Endothelial cell of umbilical vein (primary cell): ENCODE data around the gene PPP1R3E. TPM values are rescaled to one million over a fixed set of nuclear protein-coding genes. Genes with fewer than 3 reads are reported as not detected.

ENCODE experiments used
- BruUV-seq: library from RNA; stranded (reverse); fragments of 400-500 nt; replicated peaks from 2 replicates; lab custom pipeline; 2021; lab: Mats Ljungman, UMichigan
- CTCF ChIA-PET: fragments of 300-600, 350-600 bp; sonication (Branson Sonifier 250); formaldehyde crosslinking; loops from one replicate; lab custom pipeline; 2021; ENCODE audit warnings: antibody characterized with exemption, inconsistent platforms; lab: Charles Lee
- POLR2A ChIA-PET: fragments of 300-600, 350-600 bp; sonication (Branson Sonifier 250); formaldehyde crosslinking; loops from one replicate; lab custom pipeline; 2021; ENCODE audit warnings: antibody characterized with exemption, inconsistent platforms; lab: Charles Lee
- DNase-seq: peaks from one replicate; pipeline ENCODE4 v3.0.0-alpha.2; 2011; ENCODE audit warnings: low read depth, low spot score
- FAIRE-seq: peaks from 2 replicates; lab custom pipeline; 2011; peaks lifted over from hg19 to GRCh38; lab: Jason Lieb, UNC
- H2AFZ ChIP-seq: 2 replicates; pipeline ENCODE4 v1.6.0; 2012; ENCODE audit warnings: low read depth, low read length, control low read depth, inconsistent platforms
- H3K27ac ChIP-seq: 2 replicates; pipeline ENCODE4 v1.5.1; 2011; ENCODE audit warnings: low read depth, mild to moderate bottlenecking, control low read depth, low read length, moderate library complexity; ENCODE audit not compliant: insufficient read depth
- H3K27me3 ChIP-seq, 2 experiments: 2 replicates each; pipeline versions ENCODE4 v1.6.0 to v1.6.1; 2011; ENCODE audit warnings: low read length in 2 of 2, mixed read lengths in 1 of 2; ENCODE audit not compliant: control insufficient read depth in 2 of 2, insufficient read depth in 2 of 2
- H3K36me3 ChIP-seq, 2 experiments: 2 replicates in 1 of 2; 3 replicates in 1 of 2; pipeline ENCODE4 v1.5.1; 2011; ENCODE audit warnings: low read length in 2 of 2, mild to moderate bottlenecking in 1 of 2, moderate library complexity in 1 of 2; ENCODE audit not compliant: control insufficient read depth in 2 of 2, insufficient read depth in 2 of 2; ENCODE audit errors: extremely low read depth in 1 of 2
- H3K4me1 ChIP-seq: 3 replicates; pipeline ENCODE4 v1.5.1; 2011; ENCODE audit warnings: mild to moderate bottlenecking, low read length; ENCODE audit not compliant: control insufficient read depth, insufficient read depth; ENCODE audit errors: extremely low read depth
- H3K4me2 ChIP-seq: 2 replicates; pipeline ENCODE4 v1.6.1; 2011; ENCODE audit warnings: low read length, control low read depth, mixed read lengths; ENCODE audit not compliant: insufficient read depth
- H3K4me3 ChIP-seq, 3 experiments: fragments of 200-600 bp in 1 of 3; sonication (generic), shearing (Covaris generic) in 1 of 3; replicated peaks in 1 of 3; 2 replicates each; pipeline ENCODE4 v1.5.1; 2011 to 2016; ENCODE audit warnings: control low read depth in 3 of 3, low read length in 3 of 3, mild to moderate bottlenecking in 2 of 3, inconsistent platforms in 1 of 3, low read depth in 1 of 3, moderate library complexity in 1 of 3; ENCODE audit not compliant: insufficient read depth in 1 of 3
- H3K79me2 ChIP-seq: 2 replicates; pipeline ENCODE4 v1.6.0; 2012; ENCODE audit warnings: low read length, inconsistent platforms; ENCODE audit not compliant: control insufficient read depth, insufficient read depth
- H3K9ac ChIP-seq: replicated peaks from 2 replicates; pipeline ENCODE3; 2011; ENCODE audit warnings: low read length, control low read depth; ENCODE audit not compliant: insufficient read depth; ENCODE audit errors: extremely low read depth
- H3K9me1 ChIP-seq: replicated peaks from 3 replicates; pipeline ENCODE4 v1.6.0; 2011; ENCODE audit warnings: mild to moderate bottlenecking, low read length; ENCODE audit not compliant: control insufficient read depth, insufficient read depth; ENCODE audit errors: extremely low read depth
- H3K9me3 ChIP-seq: replicated peaks from 2 replicates; pipeline ENCODE4 v1.5.1; 2012; ENCODE audit warnings: low read length, inconsistent platforms; ENCODE audit not compliant: control insufficient read depth, insufficient read depth
- H4K20me1 ChIP-seq: replicated peaks from 2 replicates; pipeline ENCODE3; 2011; ENCODE audit warnings: mild to moderate bottlenecking, low read length; ENCODE audit not compliant: control insufficient read depth, insufficient read depth; ENCODE audit errors: extremely low read depth
- EZH2 ChIP-seq: IDR thresholded peaks from 2 replicates; pipeline ENCODE4 v1.6.1; 2012; ENCODE audit warnings: borderline replicate concordance, low read depth, mild to moderate bottlenecking, moderate library complexity, low read length, inconsistent platforms; ENCODE audit not compliant: severe bottlenecking
- FOS ChIP-seq: IDR thresholded peaks from 2 replicates; pipeline ENCODE4 v1.6.1; 2011; ENCODE audit warnings: mild to moderate bottlenecking, low read length, moderate library complexity, borderline replicate concordance; ENCODE audit not compliant: insufficient read depth
- GATA2 ChIP-seq: IDR thresholded peaks from 2 replicates; pipeline ENCODE4 v1.7.0; 2011; ENCODE audit warnings: low read depth, mild to moderate bottlenecking, moderate library complexity, mixed read lengths, low read length; ENCODE audit not compliant: insufficient read length, insufficient read depth
- JUN ChIP-seq: IDR thresholded peaks from 2 replicates; pipeline ENCODE4 v1.6.1; 2011; ENCODE audit warnings: borderline replicate concordance, low read depth; ENCODE audit not compliant: insufficient read length, insufficient read depth
- MYC ChIP-seq: IDR thresholded peaks from one replicate; pipeline ENCODE4 v1.6.1; 2011; ENCODE audit warnings: mild to moderate bottlenecking, low read depth, low read length
- POLR2A ChIP-seq: IDR thresholded peaks from 2 replicates; pipeline ENCODE4 v1.6.1; 2012; ENCODE audit warnings: low read depth, mild to moderate bottlenecking, control low read depth, low read length
- POLR2AphosphoS5 ChIP-seq: IDR thresholded peaks from 2 replicates; pipeline ENCODE4 v1.6.1; 2012; ENCODE audit warnings: low read depth, mild to moderate bottlenecking, control low read depth, low read length, moderate library complexity; ENCODE audit not compliant: insufficient read depth
- dilution Hi-C: fragments of 300-500 bp; cut with MboI; formaldehyde crosslinking; loops from one replicate; pipeline ENCODE4 v1.15.0; 2019; ENCODE audit warnings: low sequenced_read_pairs; ENCODE audit not compliant: extremely low pct_ligation_motif_present
- intact Hi-C: fragments of 100-400 bp; cut with micrococcal nuclease; formaldehyde crosslinking; loops from one replicate; pipeline ENCODE4 v1.10.0; 2022
- polyA plus RNA-seq, 4 experiments: library from polyadenylated mRNA; depleted of rRNA in 3 of 4; stranded (reverse) in 3 of 4; unstranded in 1 of 4; fragments of >200 nt; gene quantifications; 2 replicates each; pipeline versions ENCODE4 v1.2.1 to v1.2.3, GENCODE V29; 2011 to 2012; ENCODE audit warnings: missing spikeins in 1 of 4
- total RNA-seq: library from RNA; stranded (reverse); gene quantifications from 2 replicates; pipeline ENCODE4 v1.2.3, GENCODE V29; 2021
- TF ChIP-seq, protein P1 (sequence below): IDR thresholded peaks from 2 replicates; pipeline ENCODE4 v1.6.1; 2011; ENCODE audit not compliant: insufficient read depth, insufficient read length
- TF ChIP-seq, protein P2 (sequence below), 2 donors: IDR thresholded peaks; 1 replicate in 1 of 2; 2 replicates in 1 of 2; pipeline ENCODE4 v1.5.1; 2011; ENCODE audit warnings: low read length in 2 of 2, mild to moderate bottlenecking in 2 of 2, moderate library complexity in 2 of 2, control low read depth in 1 of 2, inconsistent platforms in 1 of 2, low read depth in 1 of 2; ENCODE audit not compliant: insufficient read depth in 1 of 2; ENCODE audit errors: extremely low read depth in 1 of 2

PPP1R3E gene
- total and polyA plus RNA-seq, 2 donors (not counting 3 experiments of a cell fraction or from before 2014, with no cell fraction given), result 4.3 to 7.4 TPM

DNA sequence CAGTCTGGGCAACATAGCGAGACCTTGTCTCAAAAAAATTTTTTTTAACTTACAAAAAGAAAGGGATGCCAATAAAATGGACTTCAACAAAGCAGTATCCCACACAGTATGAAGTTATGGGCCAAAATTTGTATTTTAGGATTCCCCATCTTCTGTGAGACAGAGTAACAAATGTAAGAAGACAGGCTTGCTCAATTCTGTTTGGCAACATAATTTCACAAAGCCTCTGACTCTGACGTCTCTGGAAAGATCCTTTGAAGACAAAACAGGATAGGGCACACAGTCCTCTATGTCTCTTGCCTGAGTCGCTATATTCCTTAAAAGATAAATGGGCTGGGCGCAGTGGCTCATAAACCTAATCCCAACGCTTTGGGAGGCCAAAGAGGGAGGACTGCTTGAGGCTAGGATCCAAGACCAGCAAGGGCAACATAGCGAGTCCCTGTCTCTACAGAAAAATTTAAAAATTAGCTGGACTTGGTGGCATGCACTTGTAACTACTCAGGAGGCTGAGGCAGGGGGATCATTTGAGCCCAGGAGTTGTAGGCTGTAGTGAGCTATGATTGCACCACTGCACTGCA, 15.7 kb downstream of the PPP1R3E start:
- Histone ChIP-seq H3K9me3 (no peaks in the 10 kb centered on the region), H2AFZ (peak overlapping the region; percentile 90), H3K4me3 (peak overlapping the region in 2 of 3 experiments; percentile 78 to 79), H3K4me1 (peaks cover 21% of the 10 kb centered on the region), H3K36me3 (no peaks in the 10 kb centered on the region), H3K9me1 (no peaks in the 10 kb centered on the region), H3K4me2 (peak overlapping the region; percentile 92), H4K20me1 (no peaks in the 10 kb centered on the region), H3K27me3 (peaks cover 2 to 12% of the 10 kb centered on the region in 2 experiments), H3K27ac (peak overlapping the region; percentile 65), H3K79me2 (peaks cover 14% of the 10 kb centered on the region), H3K9ac (peak overlapping the region; percentile 61)
- FAIRE-seq (no peak), DNase-seq (no peak)
- CTCF ChIA-PET, result interaction anchor here (0.8 to 4.7 kb wide), 9 partner anchors 7 to 166 kb away, joined by 3 to 36 read pairs (median 4); partner anchors contain the start of gene PABPN1
- intact Hi-C loops, result loop anchor here (1.0 to 2.0 kb wide), 4 partner anchors 8 to 182 kb away; partner anchors contain the start of genes NGDN and PABPN1
- no TSS peak for BruUV-seq
- dilution Hi-C loops, result no loop called here
- TF ChIP-seq GATA2 (no peak), MYC (no peak), FOS (no peak), POLR2AphosphoS5 (no peak), EZH2 (no peak), JUN (no peak), POLR2A (no peak)
- TF ChIP-seq, protein P1, sequence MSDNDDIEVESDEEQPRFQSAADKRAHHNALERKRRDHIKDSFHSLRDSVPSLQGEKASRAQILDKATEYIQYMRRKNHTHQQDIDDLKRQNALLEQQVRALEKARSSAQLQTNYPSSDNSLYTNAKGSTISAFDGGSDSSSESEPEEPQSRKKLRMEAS, result no peak
- TF ChIP-seq, protein P2, sequence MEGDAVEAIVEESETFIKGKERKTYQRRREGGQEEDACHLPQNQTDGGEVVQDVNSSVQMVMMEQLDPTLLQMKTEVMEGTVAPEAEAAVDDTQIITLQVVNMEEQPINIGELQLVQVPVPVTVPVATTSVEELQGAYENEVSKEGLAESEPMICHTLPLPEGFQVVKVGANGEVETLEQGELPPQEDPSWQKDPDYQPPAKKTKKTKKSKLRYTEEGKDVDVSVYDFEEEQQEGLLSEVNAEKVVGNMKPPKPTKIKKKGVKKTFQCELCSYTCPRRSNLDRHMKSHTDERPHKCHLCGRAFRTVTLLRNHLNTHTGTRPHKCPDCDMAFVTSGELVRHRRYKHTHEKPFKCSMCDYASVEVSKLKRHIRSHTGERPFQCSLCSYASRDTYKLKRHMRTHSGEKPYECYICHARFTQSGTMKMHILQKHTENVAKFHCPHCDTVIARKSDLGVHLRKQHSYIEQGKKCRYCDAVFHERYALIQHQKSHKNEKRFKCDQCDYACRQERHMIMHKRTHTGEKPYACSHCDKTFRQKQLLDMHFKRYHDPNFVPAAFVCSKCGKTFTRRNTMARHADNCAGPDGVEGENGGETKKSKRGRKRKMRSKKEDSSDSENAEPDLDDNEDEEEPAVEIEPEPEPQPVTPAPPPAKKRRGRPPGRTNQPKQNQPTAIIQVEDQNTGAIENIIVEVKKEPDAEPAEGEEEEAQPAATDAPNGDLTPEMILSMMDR (IDR thresholded peaks at IDR 0.05; ENCODE audit: extremely low read depth in 1 of 2, insufficient read depth in 1 of 2, low read depth in 1 of 2, low read length in 2 of 2), result no peak
- POLR2A ChIA-PET, result interaction anchor here (1.1 kb wide), 1 partner anchor 14 kb away, joined by 5 read pairs; no protein-coding TSS in a partner anchor
